HG03460 (cell line): ENCODE results near the gene SLAMF8.

Experiments
- ATAC-seq: cut with Tn5 transposase; IDR thresholded peaks from one replicate; pipeline ENCODE4 v1.9.1; 2021; ENCODE audit not compliant: unreplicated experiment

The SLAMF8 gene

DNA sequence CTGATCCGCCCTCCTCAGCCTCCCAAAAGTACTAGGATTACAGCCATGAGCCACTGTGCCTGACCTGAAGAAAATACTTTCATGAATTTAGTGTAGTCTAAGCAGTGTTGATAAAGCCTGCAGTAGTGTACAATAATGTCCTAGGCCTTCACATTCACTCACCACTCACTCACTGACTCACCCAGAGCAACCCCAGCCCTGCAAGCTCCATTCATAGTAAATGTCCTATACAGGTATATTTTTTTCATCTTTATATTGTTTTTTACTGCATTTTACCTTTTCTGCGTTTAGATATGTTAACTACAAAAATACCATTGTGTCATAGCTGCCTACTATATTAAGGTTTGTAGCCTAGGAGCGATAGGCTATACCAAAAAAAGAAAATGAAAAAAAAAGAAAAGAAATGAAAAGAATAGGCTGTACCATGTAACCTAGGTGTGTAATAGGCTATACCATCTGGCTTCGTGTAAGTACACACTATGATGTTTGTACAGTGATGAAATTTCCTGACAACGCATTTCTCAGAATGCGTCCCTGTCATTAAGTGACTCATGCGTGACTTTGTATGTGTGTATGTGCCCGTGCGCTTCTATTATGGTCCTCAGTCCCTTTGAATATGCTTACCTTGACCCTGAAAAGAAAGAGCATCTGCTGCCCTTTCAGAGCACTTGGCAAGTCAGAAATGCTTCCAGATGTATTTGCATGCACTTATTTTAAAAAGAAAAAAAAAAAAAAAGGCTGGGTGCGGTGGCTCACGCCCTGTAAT lies 9.2 kb upstream of the SLAMF8 start:
- ATAC-seq, result no peak

DNA sequence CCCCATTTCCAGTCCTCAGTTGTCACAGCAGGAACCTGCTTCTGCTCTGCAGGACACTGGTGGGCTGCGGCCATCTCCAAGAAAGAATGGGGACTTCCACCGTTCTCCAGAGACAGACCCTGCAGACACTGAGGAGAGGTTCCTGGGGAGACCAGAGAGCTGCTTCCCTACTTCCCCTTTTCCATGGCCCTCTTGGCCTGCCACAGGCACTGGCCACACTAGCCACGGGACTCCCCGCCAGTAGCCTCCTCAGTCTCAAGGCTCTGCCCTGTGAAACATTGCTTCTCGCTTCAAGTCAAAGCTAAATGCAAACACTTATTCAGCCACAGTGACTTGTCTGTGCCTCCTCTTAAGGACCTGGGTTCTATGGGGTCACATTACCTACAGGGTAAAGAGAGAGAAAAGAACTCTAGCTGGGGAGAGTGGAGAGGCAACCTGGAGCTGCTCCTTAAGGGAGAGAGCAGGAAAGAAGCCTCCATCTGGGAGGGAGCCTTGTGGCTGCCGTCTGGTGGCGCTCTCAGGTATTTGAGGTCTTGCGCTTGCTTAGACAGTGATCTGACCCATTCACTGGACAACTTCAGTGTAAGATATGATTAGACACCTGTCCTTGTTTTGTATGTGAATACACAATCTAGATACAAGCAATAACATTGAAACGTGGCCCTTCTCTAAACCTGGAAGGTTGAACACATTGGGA lies 5.4 kb upstream of the SLAMF8 start:
- ATAC-seq, result no peak

DNA sequence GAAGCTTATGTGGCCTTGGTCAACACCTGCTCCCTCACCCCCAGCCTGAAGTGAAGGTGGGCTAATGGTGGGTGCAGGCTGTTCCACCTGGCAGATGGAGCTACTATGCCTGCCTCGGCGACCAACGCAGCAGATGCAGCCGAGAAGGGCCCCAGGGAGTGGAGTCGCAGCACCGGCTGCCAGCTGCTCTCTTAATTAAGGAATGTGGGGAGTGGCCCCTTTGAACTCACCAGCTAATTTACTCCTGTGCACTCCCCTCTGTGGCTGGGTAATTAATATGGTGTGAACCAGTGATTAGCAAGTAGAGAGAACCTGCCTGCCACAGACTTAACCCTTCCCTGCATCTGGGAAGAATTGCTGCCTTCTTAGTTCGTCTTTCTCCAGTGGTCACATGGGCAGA lies 3.3 kb upstream of the SLAMF8 start:
- no peak for ATAC-seq

DNA sequence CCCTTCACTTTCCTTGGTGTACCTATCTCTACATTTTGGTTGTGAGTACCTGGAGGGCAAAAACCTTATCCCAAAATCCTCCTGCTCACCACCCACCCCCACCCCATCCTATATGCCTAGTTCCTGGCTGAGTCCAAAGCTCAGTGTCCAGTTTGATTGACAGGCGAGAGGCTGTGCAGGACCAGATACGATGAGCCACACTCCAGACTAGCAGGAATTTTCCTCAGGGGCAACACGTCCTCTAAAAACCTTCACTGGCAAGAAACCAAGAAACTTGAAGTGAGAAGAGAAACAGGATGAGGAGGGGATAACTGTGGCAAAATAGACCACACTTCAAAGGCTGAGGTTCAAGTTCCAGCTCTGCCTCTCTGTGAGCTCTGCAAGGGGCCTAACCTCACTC lies 1.1 kb upstream of the SLAMF8 start:
- no peak for ATAC-seq

DNA sequence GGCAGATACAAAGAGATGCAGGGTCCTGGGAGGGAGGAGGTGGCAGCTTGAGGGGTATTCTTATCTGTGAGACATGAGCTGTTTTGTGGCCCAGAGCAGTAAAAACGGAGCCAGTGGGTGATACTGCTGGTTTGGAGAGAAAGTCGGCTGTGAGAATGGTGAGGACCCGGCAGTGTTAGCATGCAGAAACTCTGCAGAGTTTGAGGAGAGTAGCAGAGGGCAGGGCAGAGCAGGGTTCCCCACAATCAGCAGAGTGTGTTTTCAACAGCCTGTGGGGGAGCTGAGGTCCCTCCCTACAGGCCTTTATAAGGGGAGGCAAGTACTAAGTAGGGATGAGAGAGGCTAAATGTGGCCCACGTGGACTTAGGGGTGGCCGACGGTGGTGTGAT lies 423 bp downstream of the SLAMF8 start:
- ATAC-seq, result no peak

DNA sequence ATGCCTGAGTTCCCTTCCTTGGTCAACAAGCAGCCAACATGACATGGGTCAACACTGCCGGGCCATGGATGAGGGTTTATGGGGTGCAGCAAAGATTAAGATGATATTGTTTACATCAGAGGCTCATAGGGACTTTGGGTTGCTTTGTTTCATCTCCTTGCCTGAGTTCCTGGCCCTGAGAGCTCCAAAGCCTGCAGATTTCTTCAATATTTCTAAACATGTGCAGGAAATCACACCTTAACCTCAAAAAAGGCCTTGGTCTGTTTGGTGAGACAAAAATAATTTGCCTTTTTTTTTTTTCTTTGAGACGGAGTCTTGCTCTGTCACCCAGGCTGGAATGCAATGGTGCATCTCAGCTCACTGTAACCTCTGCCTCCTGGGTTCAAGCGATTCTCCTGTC lies 876 bp downstream of the SLAMF8 start:
- no peak for ATAC-seq

DNA sequence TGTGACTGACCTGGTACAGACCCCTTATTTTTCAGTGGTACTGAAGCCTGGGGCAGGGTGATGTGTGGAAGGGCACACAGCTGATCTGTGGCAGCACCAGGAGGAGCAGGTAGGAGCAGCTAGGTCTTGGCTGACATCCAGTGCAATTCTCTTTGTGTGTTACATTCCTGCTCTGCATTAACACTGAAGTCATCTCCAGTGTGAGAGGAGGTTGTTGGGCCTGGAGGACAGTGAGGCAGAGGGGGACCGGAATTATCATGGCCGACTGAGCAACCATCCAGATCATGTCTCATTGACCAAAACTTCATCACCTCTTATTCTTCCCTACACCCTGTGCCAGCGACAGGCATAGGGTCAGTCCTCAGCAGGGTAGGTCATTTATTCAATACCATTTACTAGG lies 1.5 kb downstream of the SLAMF8 start:
- ATAC-seq, result no peak

DNA sequence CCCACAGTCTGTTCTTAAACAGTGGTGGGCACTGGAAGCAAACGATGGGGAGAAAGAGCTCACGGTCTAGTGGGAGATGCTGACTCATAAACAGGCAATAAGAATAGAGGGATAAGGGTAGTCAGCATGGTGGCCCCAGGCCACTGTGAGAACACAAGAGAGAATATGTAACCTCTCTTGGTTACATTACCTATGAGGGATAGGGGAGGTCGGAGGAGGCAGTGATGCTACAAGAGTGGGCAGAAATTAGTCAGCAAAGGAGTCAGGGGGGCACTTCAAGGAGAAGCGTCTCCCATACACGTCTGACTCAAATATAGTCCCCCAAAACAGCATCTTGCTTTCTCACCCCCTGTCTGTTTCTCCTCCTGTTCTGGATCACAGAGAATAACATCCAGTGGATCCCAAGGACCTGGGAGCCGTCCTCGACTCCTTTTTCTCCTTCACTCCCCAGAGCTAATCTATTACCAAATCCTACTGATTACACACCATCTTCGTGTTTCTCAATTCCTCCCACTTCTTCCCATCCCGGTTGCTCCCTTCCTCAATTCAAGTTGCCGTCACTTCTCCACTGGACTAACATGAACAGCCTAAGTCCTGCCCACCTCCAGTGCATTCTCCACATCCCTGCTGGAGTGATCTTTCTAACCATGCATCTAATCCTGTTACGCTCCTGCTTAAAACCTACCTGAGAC lies 2.1 kb downstream of the SLAMF8 start:
- no peak for ATAC-seq

DNA sequence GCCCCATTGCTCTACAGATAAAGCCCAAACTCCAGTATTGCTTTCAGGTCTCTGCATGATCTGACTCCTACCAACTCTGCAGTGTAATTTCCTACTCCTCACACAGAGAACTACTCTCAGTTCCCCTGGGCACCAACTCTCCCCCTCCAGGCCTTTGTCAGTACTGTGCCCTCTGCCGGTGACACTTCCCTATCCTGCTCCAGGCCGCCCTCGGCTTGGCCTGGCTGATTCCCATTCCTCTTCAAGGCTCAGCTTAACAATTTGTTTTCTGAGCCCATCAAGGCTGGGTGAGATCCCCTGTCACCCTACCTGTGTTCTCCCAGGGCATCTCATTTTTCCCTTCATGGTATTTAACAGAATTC lies 2.6 kb downstream of the SLAMF8 start:
- peak; percentile 69 for ATAC-seq

DNA sequence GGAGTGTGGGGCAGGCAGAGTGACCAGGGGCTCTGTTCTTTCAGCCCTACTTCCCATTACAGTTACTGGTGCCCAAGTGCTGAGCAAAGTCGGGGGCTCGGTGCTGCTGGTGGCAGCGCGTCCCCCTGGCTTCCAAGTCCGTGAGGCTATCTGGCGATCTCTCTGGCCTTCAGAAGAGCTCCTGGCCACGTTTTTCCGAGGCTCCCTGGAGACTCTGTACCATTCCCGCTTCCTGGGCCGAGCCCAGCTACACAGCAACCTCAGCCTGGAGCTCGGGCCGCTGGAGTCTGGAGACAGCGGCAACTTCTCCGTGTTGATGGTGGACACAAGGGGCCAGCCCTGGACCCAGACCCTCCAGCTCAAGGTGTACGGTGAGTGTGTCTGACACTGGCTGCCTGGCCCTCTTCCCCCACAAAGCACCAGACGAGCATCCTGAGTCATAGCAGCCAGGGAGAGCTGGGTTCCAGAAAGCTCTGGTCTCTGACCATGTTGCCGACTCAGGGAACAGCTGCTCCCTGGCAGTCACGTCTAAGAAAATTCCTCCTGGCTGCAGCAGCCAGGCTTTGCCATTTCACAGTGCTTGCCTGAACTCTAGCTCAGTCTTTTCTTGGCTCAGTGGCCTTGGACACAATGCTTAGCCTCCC lies 3.3 kb downstream of the SLAMF8 start:
- ATAC-seq, result no peak

DNA sequence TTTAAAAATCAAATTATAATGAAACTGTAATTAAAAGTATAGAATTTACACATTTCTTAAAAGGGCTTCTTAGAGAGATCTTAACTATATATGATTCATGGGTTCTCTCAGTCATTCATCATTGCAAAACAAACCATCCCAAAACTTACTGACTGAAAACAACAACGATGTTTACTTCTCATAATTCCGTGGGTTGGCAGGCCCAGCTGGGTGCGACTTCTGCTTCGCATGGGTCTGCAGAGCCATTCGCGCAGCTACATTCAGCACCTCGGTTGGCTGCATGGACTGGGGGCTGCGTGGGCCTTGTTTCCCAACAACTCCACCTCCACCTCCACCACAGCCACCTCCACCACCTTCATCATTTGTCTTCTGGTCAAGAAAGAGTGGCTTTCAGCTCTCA lies 4.0 kb downstream of the SLAMF8 start:
- no peak for ATAC-seq

DNA sequence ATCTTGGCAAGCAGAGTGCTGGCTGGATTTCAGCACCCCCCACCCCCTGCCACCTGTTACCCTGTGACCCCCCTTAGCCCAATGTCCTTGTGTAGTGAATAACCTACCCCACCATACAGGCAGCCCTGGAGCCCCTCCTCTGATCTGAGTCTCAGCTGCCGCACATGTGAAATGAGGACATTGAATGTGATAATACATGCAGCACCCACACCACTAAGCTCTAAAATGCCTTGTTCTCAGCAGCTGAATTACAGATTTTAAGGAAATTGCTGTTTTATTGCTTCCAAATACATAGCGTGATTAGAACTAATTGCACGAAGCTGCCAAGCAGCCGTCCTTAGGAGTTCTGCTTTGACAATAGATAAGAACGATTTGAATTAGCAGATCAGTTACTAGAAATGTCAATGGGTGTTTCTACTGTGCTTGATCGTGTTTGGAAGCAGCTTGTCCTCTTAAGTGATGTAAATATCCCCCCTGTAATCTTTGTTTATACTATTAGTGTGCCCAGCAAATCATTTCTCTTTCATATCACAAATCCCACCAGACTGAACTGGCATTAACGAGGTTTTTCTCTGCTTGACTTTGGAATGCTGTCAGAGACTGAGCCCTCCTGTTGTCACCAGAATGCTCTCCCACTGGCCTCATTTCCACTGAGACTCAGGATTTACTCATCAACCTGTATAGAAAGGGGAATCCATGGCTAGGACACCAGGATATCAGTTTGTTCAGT lies 4.9 kb downstream of the SLAMF8 start:
- no peak for ATAC-seq

DNA sequence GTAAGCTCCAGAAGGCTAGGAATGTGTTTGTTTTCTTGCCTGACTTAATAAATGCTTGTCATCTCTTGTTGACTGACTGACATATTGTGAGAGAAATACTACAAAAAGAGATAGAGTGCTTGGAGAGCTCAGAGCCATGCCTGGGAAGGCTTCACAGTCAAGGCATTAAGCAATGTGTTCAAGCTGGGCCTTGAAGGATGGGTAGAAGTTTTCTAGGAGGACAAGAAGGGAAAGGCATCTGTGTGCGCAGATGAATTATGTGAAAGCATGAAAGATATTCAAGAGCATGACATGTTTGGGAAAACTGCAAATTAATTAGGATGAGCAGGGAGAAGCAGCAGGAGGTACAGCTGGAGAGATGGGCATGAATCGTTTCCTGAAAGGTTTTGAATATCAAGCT lies 5.6 kb downstream of the SLAMF8 start:
- ATAC-seq, result no peak

DNA sequence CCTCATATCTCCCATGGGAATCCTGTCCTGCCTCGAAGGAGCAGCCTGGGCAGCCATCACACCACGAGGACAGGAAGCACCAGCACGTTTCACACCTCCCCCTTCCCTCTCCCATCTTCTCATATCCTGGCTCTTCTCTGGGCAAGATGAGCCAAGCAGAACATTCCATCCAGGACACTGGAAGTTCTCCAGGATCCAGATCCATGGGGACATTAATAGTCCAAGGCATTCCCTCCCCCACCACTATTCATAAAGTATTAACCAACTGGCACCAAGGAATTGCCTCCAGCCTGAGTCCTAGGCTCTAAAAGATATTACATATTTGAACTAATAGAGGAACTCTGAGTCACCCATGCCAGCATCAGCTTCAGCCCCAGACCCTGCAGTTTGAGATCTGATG lies 8.7 kb downstream of the SLAMF8 start:
- no peak for ATAC-seq

DNA sequence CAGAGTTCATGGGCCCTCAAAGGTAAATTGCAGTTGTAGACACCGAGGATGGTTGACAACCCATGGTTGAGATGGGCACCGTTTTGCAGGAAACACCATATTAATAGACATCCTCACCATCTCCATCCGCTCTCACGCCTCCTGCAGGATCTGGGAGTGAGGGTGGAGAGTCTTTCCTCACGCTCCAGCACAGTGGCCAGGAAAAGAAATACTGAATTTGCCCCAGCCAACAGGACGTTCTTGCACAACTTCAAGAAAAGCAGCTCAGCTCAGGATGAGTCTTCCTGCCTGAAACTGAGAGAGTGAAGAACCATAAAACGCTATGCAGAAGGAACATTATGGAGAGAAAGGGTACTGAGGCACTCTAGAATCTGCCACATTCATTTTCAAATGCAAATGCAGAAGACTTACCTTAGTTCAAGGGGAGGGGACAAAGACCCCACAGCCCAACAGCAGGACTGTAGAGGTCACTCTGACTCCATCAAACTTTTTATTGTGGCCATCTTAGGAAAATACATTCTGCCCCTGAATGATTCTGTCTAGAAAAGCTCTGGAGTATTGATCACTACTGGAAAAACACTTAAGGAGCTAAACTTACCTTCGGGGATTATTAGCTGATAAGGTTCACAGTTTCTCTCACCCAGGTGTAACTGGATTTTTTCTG lies 9.3 kb downstream of the SLAMF8 start:
- no peak for ATAC-seq

DNA sequence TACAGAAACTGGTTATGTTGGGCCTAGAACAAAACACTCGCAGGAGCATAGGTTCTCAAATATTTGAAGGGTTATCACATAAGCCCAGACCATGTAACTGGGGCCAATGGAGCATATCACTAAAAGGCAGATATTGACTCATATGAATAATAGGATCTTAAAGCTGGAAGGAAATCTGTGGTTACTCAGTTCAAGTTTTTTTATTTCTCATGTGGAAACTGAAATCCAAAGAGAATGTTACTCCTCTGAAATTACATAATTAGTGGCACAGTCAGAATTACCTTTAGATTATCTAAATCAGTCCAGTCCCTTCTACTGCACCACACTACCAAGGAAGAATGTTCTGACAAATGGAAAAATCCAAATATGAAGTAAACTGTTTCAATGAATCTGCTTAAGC lies 12.0 kb downstream of the SLAMF8 start:
- ATAC-seq, result peak; percentile 55

DNA sequence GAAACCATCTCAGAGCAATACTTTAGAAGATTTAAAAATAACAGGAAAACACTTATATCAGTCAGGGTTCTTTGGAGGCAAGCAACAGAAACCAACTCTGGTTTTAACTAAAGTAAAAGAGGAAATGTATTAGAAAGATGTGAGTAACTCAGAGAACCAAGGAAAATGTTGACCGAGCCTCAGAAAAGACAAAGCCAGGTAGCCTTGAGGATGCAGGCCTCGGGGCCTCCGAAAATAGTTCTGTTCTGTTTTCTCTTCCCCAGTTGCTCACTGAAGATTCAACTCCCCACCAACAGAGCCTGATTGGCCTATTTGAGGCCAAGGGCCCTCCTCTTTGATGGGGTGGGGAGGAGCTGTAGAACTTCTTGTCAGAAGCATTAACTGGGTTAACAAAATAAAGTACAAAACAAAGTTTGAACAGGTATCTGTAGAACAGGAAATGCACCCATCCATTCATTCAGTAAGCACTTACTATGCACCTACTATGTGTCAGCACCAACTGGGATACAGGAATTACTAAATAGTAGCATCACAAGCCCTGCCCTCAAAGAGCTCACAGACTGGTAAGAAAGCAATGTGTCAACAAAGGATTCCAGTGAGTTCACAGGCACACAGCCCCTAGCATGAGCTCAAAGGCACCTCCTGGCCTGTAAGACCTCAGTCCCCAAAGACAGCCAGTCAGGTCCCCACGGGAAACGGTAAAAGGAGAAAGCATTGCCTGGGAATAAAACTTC lies 12.6 kb downstream of the SLAMF8 start:
- peak; percentile 61 for ATAC-seq

DNA sequence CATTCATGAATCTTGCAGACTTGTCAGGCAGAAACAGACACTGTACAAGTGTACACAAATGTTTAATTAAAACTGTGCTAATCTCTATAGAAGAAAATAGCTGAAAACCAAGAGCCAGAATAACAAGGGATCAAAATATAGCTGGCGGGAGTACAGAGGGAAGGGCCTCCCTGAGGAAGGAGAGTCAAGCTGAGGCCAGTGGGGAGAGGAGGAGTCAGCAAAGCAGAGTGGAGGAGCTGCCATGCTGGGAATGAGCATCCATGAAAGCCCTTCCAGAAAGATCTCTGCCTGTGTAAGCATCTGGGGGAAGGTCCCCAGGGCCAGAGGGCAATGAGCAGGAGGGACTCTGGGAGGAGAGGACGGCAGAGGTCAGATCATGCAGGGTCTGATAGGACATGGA lies 15.1 kb downstream of the SLAMF8 start:
- no peak for ATAC-seq

DNA sequence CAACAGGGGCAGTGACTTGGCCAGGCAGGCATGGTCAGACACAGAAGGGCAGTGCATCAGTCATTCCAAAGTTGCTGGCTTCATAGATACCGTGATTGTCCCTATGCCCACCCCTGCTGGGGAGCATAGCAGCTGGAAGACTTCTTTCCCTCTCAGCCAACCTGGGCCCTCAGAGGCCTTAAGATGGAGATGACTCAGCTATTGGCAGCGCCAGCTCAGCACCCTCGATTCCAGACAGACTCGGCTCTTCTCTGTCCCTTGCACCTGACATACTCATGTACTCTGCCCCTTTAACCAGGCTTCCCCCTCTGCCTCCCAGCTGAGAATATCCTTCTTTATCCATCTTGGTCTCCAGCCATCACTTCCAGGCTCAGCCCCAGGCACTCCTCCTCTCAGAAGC lies 16.8 kb downstream of the SLAMF8 start:
- no peak for ATAC-seq
